IMR-90 (cell line): ENCODE results near the gene KLHL13. TPM values are rescaled to one million over a fixed set of nuclear protein-coding genes. Genes with fewer than 3 reads are reported as not detected.
A peak's percentile ranks its signal among the peaks of the same experiment; 100 is the strongest.

Experiments used
- ATAC-seq: fragments of 200-7000 bp; cut with Tn5 transposase; 2 replicates; pipeline ENCODE4 v1.9.1; 2020; ENCODE audit warnings: low read depth, mild to moderate bottlenecking, moderate library complexity
- BruUV-seq: library from RNA; stranded (reverse); fragments of 400-500 nt; replicated peaks from 2 replicates; lab custom pipeline; 2021; lab: Mats Ljungman, UMichigan
- CTCF ChIA-PET: fragments of 300-600 bp; formaldehyde crosslinking; extraction: SDS; loops from one replicate; lab custom pipeline; 2021; ENCODE audit warnings: antibody characterized with exemption; lab: Yijun Ruan, JAX
- POLR2A ChIA-PET: fragments of 300-600 bp; sonication (Branson Sonifier 250); formaldehyde crosslinking; loops from one replicate; lab custom pipeline; 2022; ENCODE audit warnings: antibody characterized with exemption; ENCODE audit not compliant: unreplicated experiment; lab: Charles Lee
- DNase-seq: peaks from one replicate; pipeline ENCODE4 v3.0.0; 2013
- H2AFZ ChIP-seq: replicated peaks from 2 replicates; pipeline ENCODE3; 2013; ENCODE audit warnings: low read length, mild to moderate bottlenecking; ENCODE audit not compliant: poor library complexity
- H2AK5ac ChIP-seq: 2 replicates; pipeline ENCODE4 v1.6.1; 2013; ENCODE audit warnings: low read depth, low read length, inconsistent platforms
- H2AK9ac ChIP-seq: replicated peaks from 2 replicates; pipeline ENCODE3; 2013; ENCODE audit warnings: mild to moderate bottlenecking, low read depth, low read length, moderate library complexity; ENCODE audit not compliant: poor library complexity
- H2BK120ac ChIP-seq: 2 replicates; pipeline ENCODE4 v1.6.1; 2013; ENCODE audit warnings: low read depth, low read length, inconsistent platforms
- H2BK15ac ChIP-seq: 3 replicates; pipeline ENCODE4 v1.6.1; 2013; ENCODE audit warnings: low read depth, low read length, inconsistent platforms
- H2BK20ac ChIP-seq: 2 replicates; pipeline ENCODE4 v1.6.1; 2013; ENCODE audit warnings: low read depth, mild to moderate bottlenecking, inconsistent platforms, low read length, moderate library complexity
- H2BK5ac ChIP-seq: 2 replicates; pipeline ENCODE4 v1.6.1; 2013; ENCODE audit warnings: mild to moderate bottlenecking, low read depth, low read length, inconsistent platforms; ENCODE audit not compliant: poor library complexity, severe bottlenecking
- H3K14ac ChIP-seq: replicated peaks from 2 replicates; pipeline ENCODE4 v1.6.1; 2013; ENCODE audit warnings: low read depth, low read length, inconsistent platforms
- H3K18ac ChIP-seq: 2 replicates; pipeline ENCODE4 v1.6.1; 2013; ENCODE audit warnings: low read depth, low read length, control low read depth
- H3K23ac ChIP-seq: 2 replicates; pipeline ENCODE4 v1.6.1; 2013; ENCODE audit warnings: low read depth, low read length, inconsistent platforms
- H3K27ac ChIP-seq: 2 replicates; pipeline ENCODE4 v1.5.1; 2013; ENCODE audit warnings: mild to moderate bottlenecking, control low read depth, low read length; ENCODE audit not compliant: insufficient read depth
- H3K27me3 ChIP-seq: 2 replicates; pipeline ENCODE4 v1.6.1; 2013; ENCODE audit warnings: low read length; ENCODE audit not compliant: control insufficient read depth, insufficient read depth
- H3K36me3 ChIP-seq: 2 replicates; pipeline ENCODE4 v1.6.1; 2013; ENCODE audit warnings: low read length, mixed read lengths; ENCODE audit not compliant: control insufficient read depth, insufficient read depth
- H3K4ac ChIP-seq: 2 replicates; pipeline ENCODE4 v1.6.1; 2013; ENCODE audit warnings: low read depth, low read length, inconsistent platforms
- H3K4me1 ChIP-seq: 2 replicates; pipeline ENCODE4 v1.6.1; 2013; ENCODE audit warnings: low read length, mixed read lengths; ENCODE audit not compliant: control insufficient read depth, insufficient read depth
- H3K4me2 ChIP-seq: 2 replicates; pipeline ENCODE4 v1.6.1; 2013; ENCODE audit warnings: low read depth, mild to moderate bottlenecking, control low read depth, low read length, moderate library complexity
- H3K4me3 ChIP-seq: 2 replicates; pipeline ENCODE4 v1.5.1; 2013; ENCODE audit warnings: low read depth, mild to moderate bottlenecking, control low read depth, low read length, moderate library complexity; ENCODE audit not compliant: insufficient read depth
- H3K56ac ChIP-seq: 2 replicates; pipeline ENCODE4 v1.6.1; 2013; ENCODE audit warnings: low read length, inconsistent platforms; ENCODE audit not compliant: insufficient read depth; ENCODE audit errors: extremely low read depth
- H3K79me1 ChIP-seq, 2 experiments: 2 replicates each; pipeline ENCODE4 v1.6.1; 2013; ENCODE audit warnings: low read length in 2 of 2, inconsistent platforms in 1 of 2, low read depth in 1 of 2
- H3K9ac ChIP-seq: 2 replicates; pipeline ENCODE4 v1.6.1; 2013; ENCODE audit warnings: low read depth, low read length, control low read depth
- H3K9me1 ChIP-seq: 2 replicates; pipeline ENCODE4 v1.6.1; 2013; ENCODE audit warnings: low read length, inconsistent platforms; ENCODE audit not compliant: insufficient read depth
- H3K9me3 ChIP-seq: 2 replicates; pipeline ENCODE4 v1.6.1; 2013; ENCODE audit warnings: low read length; ENCODE audit not compliant: control insufficient read depth, insufficient read depth
- H4K20me1 ChIP-seq: 2 replicates; pipeline ENCODE4 v1.6.1; 2013; ENCODE audit warnings: low read length, inconsistent platforms; ENCODE audit not compliant: insufficient read depth
- H4K5ac ChIP-seq: 2 replicates; pipeline ENCODE4 v1.6.1; 2013; ENCODE audit warnings: mild to moderate bottlenecking, low read depth, low read length, control low read depth
- H4K8ac ChIP-seq, 2 experiments: 2 replicates each; pipeline ENCODE4 v1.6.1; 2013; ENCODE audit warnings: low read depth in 2 of 2, low read length in 2 of 2, control low read depth in 1 of 2, inconsistent platforms in 1 of 2
- H4K91ac ChIP-seq: 2 replicates; pipeline ENCODE4 v1.6.1; 2013; ENCODE audit warnings: low read depth, low read length, inconsistent platforms; ENCODE audit not compliant: insufficient read depth
- CEBPB ChIP-seq: IDR thresholded peaks from 2 replicates; pipeline ENCODE4 v1.6.1; 2012; ENCODE audit warnings: low read depth, low read length, improper control_type of control experiment
- FOS ChIP-seq: fragments of 150-350 bp; IDR thresholded peaks from 2 replicates; pipeline ENCODE4 v1.6.1; 2016; ENCODE audit warnings: low read depth, low read length
- MAZ ChIP-seq: IDR thresholded peaks from 2 replicates; pipeline ENCODE4 v1.6.1; 2012; ENCODE audit warnings: low read depth, mild to moderate bottlenecking, low read length, improper control_type of control experiment, moderate library complexity, borderline replicate concordance
- MXI1 ChIP-seq: IDR thresholded peaks from 2 replicates; pipeline ENCODE4 v1.6.1; 2012; ENCODE audit warnings: low read depth, mild to moderate bottlenecking, low read length, moderate library complexity, borderline replicate concordance
- POLR2A ChIP-seq: IDR thresholded peaks from 2 replicates; pipeline ENCODE4 v1.6.1; 2012; ENCODE audit warnings: mild to moderate bottlenecking, low read depth, low read length
- SMC3 ChIP-seq: fragments of 150-350 bp; IDR thresholded peaks from 2 replicates; pipeline ENCODE4 v1.6.1; 2016; ENCODE audit warnings: low read depth, mild to moderate bottlenecking, antibody characterized with exemption, low read length, moderate library complexity
- WGBS, 2 experiments: methylation state at CpG; one replicate each; pipeline versions ENCODE4 v1.1.5 to v1.1.7; 2013; ENCODE audit warnings: missing lambda C conversion rate in 2 of 2; ENCODE audit not compliant: insufficient read length in 1 of 2; ENCODE audit errors: extremely low coverage in 2 of 2; 5-methylcytosine and 5-hydroxymethylcytosine counted together
- dilution Hi-C: fragments of 300-500 bp; cut with HindIII; formaldehyde crosslinking; loops from one replicate; pipeline ENCODE4 v1.14.3; 2018; ENCODE audit warnings: low sequenced_read_pairs; ENCODE audit not compliant: unreplicated experiment
- in situ Hi-C: fragments of 300-500 bp; cut with MboI; formaldehyde crosslinking; loops from 3 replicates; pipeline ENCODE4 v1.14.3; 2019; ENCODE audit warnings: low sequenced_read_pairs, inconsistent platforms, mixed read lengths
- intact Hi-C: fragments of 100-400 bp; cut with micrococcal nuclease; formaldehyde crosslinking; loops from 2 replicates; pipeline ENCODE4 v1.10.0; 2022
- polyA plus RNA-seq, 3 experiments: library from polyadenylated mRNA; depleted of rRNA; stranded (reverse); fragments of >200 nt; gene quantifications; 2 replicates each; pipeline ENCODE4 v1.2.3, GENCODE V29; 2012; ENCODE audit warnings: low replicate concordance in 1 of 3
- total RNA-seq: library from RNA; depleted of rRNA; stranded (reverse); fragments of >200 nt; gene quantifications from 2 replicates; pipeline ENCODE4 v1.2.3, GENCODE V29; 2012
- TF ChIP-seq, protein P1 (sequence below): fragments of 150-350 bp; IDR thresholded peaks from 2 replicates; pipeline ENCODE4 v1.6.1; 2017; ENCODE audit warnings: mild to moderate bottlenecking, antibody characterized with exemption, low read length, low read depth

Gene KLHL13
- total and polyA plus RNA-seq, 2 of the 4 experiments (the other 2 are of a cell fraction) = 4.0 to 12.5 TPM

DNA sequence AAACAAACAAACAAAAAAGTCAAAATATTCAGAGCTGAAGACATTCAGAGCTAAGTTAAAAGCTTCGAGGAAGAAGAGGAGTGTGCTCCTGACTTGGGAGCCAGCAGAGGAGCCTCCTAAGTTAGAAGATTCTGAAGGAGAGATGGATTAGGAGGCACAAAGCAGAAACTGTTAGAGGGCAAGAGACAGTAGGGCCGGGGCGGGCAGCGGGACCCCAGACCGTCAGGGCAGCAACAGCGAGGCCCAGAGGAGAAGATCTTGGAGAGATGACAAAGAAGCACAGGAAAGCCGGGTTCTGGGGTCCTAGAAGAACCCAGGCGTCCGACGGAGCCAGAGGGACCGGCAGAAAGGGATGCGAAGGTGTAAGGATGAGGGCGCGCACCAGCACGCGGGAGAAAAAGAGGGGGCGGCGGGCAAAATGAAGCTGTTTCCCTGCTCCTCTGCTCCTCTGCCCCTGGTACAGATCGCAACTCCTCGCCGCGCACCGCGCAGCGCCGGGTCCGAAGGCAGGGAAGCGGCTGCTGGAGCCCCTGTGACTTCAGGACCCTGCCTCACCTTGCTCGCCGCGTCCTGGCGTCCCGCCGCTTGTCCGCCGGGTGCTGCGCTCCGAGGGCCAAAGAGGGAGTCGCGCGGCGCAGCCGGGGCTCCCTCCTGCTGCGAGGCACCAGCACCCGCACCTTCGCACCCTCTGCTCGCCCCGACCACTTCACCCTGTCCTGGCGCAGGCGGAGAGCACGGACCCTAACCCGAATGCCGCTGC lies 477 bp downstream of the KLHL13 start:
- dilution Hi-C loops (no loop called here), intact Hi-C loops (loop anchor here (5.0 to 10.0 kb wide), 2 partner anchors 109 to 119 kb away; no protein-coding TSS in a partner anchor), in situ Hi-C loops (no loop called here)
- no peak overlapping the region for H2AK5ac ChIP-seq
- 17% methylated on average over 18 of the region's 53 CpGs; no CpG with 5 or more reads in 1 of the 2 experiments for WGBS, 2 experiments
- no peaks in the 10 kb centered on the region for H3K9me1 ChIP-seq
- H3K4me3 ChIP-seq = peak overlapping the region; percentile 84
- no peak overlapping the region for H4K91ac ChIP-seq
- no peak overlapping the region for H2BK20ac ChIP-seq
- TF ChIP-seq CEBPB (no peak), MAZ (no peak), SMC3 (no peak), FOS (no peak), POLR2A (no peak), MXI1 (no peak)
- TF ChIP-seq, protein P1, sequence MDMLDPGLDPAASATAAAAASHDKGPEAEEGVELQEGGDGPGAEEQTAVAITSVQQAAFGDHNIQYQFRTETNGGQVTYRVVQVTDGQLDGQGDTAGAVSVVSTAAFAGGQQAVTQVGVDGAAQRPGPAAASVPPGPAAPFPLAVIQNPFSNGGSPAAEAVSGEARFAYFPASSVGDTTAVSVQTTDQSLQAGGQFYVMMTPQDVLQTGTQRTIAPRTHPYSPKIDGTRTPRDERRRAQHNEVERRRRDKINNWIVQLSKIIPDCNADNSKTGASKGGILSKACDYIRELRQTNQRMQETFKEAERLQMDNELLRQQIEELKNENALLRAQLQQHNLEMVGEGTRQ = no peak
- DNase-seq (peak; percentile 2), ATAC-seq (peak; percentile 42)
- ChIA-PET CTCF (interaction anchor here (0.6 kb wide), 1 partner anchor 10 kb away, joined by 6 read pairs; no protein-coding TSS in a partner anchor), POLR2A (no interaction called here)
- no peak overlapping the region for H3K23ac ChIP-seq
- H3K4ac ChIP-seq = peak overlapping the region; percentile 1; the same call in 1 of the 2 replicates
- H3K79me1 ChIP-seq = 0 out of 4 replicates have a peak, but pooled peaks cover 0 to 2% of the 10 kb centered on the region in 2 experiments
- H3K36me3 ChIP-seq = no peaks in the 10 kb centered on the region
- no peak overlapping the region; a peak in 1 of 4 replicates for H4K8ac ChIP-seq
- H2BK120ac ChIP-seq = peak overlapping the region; percentile 8
- no peak overlapping the region for H2AK9ac ChIP-seq
- H4K20me1 ChIP-seq = no peaks in the 10 kb centered on the region
- no peak overlapping the region for H3K14ac ChIP-seq
- H3K27me3 ChIP-seq = no peaks in the 10 kb centered on the region
- H2BK5ac ChIP-seq = no peak overlapping the region
- no peak overlapping the region; the same call in 1 of the 2 replicates for H3K18ac ChIP-seq
- BruUV-seq = no TSS peak
- 0 out of 2 replicates have a peak, but pooled peaks cover 2% of the 10 kb centered on the region for H3K4me1 ChIP-seq
- peak overlapping the region; percentile 48 for H3K4me2 ChIP-seq
- no peak overlapping the region for H2BK15ac ChIP-seq
- H3K27ac ChIP-seq = peak overlapping the region; percentile 56
- H2AFZ ChIP-seq = peak overlapping the region; percentile 68
- no peak overlapping the region for H3K56ac ChIP-seq
- H3K9ac ChIP-seq = peak overlapping the region; percentile 76
- no peak overlapping the region for H4K5ac ChIP-seq
- H3K9me3 ChIP-seq = no peaks in the 10 kb centered on the region
